SW480 (cell line): Measurements from ENCODE around the gene ANKRD34A.

Experiments used
- DNase-seq: peaks from one replicate; pipeline ENCODE4 v3.0.0-alpha.2; 2016; ENCODE audit warnings: low spot score

The ANKRD34A gene

DNA sequence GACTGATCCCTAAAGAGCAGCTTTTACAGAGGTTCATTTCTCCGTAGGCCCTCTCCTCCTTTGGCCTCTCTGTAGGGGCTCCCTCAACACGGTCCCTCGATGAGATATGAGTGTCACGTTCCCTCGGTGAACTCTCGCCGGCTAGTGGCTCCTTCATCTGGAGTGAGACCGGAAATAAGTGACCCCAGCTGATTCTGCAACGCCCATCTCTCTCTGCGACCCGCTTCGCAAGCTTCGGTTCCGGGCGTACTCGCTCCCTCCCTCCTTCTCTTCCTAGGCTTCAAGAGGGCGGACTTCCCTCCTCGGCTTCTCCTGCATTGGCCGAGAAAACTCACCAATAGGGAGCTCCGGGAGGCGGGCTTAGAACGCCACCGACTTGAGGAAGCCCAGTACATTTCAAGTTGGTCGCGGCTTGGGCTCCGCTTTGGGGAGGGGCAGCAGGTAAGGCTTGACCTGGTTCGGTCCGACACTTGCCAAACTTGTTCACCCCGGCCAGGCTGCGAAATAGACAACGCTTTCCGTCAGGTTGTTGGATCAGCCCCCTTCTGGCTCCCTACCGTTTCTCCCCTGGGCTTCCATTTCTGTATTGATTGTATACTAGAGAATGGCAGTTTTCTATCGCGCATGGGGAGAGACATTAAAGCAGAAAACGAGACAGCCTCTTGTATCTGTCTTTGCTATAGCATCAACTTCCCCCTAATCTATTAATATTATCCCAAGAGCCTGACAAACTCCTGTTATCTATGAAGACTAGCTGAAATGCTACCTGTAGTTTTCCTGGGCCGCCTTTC lies at the start of gene ANKRD34A, which contains the start of gene POLR3GL:
Gene ANKRD34A, minus strand, starts transcription at position 248 of the 791 bp plus-strand sequence. CDS start 2,816 bp downstream, outside the sequence.
Gene POLR3GL, plus strand, starts transcription at position 363 of the 791 bp plus-strand sequence. CDS start 10,176 bp downstream, outside the sequence.
- DNase-seq, result peak; percentile 91

DNA sequence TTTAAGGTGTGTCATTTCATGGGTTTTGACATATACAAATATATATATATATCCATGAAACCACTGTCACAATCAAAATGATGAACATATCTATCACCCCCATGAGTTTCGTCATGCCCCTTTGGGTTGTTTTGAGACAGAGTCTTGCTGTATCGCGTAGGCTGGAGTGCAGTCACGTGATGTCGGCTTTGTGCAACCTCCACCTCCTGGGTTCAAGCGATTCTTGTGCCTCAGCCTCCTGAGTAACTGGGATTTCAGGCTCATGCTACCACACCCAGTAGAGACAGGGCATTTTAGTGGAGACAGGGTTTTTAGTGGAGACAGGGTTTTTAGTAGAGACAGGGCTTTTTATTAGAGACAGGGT lies 49.2 kb upstream of the ANKRD34A start:
- no peak for DNase-seq

DNA sequence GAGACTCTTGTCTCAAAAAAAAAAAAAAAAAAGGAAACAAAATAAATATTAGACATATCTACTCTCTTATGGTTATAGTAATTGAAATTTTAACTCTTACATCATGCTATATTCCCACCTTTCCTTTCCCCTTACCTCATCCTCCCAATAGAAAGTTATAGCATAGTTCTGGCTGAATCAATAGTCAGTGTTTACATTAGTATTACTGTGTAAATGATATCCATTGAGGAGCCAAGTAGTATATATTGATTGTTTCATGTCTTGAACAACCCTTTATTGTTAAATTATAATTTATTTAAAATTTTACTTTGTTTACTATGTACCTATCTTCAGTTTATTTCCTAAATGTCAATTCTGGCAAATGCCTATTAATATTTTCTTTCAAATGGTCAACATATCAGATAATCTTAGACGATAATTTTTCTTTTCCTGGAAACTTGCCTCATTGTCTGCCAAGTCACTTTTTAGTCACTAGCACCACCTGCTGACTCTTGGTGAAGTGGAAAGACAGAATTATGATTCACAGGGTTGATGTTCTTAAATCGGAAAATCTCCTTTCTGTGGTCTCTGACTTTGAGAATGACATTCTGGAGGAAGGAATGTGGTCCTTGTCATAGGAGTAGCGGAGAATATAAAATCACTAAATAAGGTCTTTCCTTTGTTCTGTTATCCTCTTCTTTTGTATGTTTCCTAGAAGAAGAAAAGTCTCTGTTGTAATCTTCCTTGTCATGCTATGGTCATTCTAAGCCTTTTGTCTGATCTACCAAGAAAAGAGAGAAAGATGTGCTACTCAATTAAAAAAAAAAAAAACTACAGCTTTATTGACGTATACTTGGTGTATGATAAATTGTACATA lies 48.6 kb upstream of the ANKRD34A start:
- DNase-seq, result peak; percentile 69

DNA sequence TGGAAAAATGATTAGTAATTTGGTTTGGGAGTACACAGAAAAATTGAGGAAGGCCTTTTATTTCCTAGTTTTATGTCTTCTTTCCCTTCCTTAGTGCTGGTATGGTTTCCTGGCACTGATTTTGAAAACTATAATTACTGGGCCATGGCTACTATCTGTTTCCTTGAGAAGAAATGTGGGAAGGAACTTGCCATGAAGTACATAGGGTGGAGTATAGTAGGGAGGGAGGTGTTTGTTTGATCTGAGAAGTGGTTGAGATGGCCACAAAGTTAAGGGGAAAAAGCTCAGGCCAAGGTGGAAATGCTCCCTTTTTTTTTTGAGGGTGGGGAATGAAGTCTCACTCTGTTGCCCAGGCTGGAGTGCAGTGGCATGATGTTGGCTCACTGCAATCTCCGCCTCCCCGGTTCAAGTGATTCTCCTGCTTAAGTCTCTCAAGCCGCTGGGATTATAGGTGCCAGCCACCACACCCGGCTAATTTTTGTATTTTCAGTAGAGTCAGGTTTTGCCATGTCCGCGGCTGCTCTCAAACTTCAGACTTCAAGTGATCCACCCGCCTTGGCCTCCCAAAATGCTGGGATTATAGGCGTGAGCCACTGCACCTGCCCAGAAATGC lies 45.9 kb upstream of the ANKRD34A start:
- no peak for DNase-seq

DNA sequence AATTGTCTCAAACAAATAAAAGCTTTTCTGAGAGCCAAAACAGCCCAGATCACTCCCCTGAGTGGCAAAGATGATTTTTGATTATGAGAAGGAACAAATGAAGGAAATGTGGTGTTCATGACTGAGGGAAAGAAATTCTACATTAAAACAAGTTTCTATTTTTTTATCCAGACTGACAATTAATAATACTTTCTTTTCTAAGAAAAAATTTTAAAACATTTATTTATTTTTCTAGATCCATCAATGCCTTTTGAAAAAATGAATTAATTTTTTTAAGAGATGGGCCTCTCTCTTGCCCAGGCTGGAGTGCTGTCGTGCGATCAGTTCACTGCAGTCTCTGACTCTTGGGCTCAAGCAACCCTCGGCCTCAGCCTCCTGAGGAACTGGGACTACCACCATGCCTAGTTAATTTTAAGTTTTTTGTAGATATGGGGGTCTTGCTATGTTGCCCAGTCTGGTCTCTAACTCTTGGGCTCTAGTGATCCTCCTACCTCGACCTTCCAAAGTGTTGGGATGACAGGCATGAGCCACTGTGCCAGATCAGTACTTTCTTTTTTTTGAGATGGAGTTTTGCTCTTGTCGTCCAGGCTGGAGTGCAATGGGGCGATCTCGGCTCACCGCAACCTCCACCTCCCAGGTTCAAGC lies 43.2 kb upstream of the ANKRD34A start:
- no peak for DNase-seq

DNA sequence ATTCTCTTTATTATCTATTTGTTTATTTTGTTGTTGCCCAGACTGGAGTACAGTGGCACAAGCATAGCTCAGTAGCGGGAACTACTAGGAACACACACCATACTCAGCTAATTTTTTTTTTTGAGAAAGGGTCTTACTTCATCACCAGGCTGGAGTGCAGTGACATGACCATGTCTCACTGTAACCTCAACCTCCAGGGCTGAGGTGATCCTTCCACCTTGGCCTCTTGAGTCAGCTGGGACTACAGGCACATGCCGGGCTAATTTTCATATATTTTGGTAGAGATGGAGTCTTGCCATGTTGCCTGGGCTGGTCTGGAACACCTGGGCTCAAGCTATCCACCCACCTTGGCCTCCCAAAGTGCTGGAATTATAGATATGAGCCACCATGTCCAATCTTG lies 37.3 kb upstream of the ANKRD34A start:
- no peak for DNase-seq

DNA sequence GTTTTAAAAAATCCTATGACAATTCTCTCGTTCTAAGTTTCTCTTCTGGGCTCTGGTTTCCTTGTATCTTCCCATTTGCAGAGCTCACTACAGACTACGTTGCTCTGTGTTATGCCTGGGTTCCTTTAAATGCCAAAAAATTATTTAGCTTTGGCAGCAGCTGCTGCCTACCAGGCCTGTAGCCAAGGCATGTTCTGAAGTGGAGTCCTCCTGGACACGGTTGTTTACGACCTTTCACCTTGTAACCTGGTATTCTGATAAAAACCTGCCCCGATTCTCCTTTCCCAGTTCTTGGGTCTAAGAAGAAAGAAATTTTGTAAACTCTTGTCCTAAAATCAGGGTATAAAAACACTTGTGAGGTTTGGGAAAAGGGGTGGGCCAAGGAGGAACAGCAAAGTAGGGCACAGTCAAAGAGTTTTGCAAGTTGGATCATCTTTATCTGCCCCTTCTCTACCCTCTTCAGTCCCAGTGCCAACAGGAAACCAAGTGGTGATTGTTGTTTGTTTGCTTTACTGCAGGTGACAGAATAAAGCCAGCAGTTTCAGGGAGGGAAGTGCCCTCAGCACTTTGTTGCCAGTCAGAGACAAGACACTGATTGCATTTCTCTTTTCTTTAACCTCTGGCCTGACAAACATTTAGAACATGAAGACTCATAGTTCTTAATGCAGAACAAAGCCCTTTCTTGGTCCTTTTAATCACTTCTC lies 35.1 kb upstream of the ANKRD34A start:
- no peak for DNase-seq

DNA sequence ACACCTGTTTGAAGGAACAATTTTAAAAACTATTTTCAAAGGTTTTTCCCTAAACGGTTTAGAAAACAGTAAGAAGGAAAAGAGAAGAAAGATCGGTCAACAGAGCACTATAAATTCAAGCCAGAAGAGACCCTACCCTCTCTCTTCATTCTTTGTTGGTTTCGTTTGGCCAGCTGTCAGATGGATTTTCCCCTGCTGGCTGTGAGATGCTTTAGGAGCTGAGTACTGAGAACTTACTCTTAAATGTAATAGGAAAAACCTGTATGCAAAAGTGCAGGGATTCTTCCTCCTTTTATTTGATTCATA lies 33.3 kb upstream of the ANKRD34A start:
- DNase-seq, result no peak

DNA sequence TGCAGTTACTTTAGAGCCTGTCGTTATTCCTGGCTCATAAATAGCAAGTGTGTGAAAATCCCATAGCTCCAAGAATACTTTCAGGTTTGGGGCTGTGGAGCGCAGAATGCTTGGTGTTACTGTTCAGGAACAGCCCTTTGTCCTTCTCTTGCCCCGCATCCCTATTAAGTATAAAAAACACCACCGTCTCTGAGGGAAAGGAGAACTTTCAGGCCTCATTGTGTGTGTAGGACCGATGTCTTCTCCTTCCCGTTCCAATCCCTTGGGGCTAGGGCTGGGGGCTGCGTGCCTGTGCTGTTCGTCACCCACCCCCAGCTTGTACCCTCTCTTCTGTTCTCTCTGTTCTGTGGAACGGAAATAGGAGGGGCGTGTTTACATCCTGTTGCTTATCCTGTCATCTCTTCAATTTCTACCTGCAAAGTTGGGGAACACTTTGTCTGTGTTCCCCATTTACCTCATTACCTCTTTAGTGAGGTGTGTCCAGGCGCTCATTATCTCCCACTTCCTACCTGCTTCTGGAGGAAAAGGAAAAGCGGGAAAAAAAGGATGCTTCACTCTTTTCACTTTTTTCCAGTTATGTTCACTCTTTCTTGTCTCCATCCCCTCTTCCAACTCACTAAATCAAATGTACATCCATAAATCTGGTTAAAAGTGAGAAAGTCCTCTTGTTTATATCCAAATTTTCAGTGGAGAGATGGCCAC lies 32.8 kb upstream of the ANKRD34A start:
- DNase-seq, result peak; percentile 66

DNA sequence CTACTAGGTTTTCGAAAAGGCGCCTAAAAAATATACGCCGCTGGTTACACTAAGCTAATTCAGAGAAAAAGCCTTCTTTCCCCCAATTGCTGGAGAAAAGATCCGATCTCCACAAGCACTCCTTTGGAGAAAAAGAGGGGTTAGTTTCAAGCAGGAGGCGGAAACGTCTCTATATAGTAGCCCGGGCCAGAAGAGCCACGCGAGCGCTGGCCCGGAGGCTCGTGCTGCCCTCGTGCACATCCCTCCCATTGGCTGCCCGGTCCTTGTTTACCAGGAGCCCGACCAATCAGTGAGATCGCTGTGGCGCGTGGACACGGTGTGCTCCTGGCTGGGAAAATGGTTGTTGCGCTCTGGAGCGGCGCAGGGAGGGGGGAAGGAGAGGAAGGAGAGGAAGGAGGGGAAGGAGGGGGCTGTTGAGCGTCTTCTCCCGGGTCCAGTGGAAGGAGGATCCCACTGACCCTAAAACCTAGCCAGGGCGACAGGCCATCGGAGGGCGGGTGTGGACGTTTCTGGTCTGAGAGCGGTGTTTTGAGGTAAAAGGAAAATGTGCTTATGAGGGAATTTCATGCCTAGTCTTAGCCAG lies 32.1 kb upstream of the ANKRD34A start, which contains the start of gene TXNIP:
Gene TXNIP, minus strand, starts transcription at position 147 of the 583 bp plus-strand sequence. CDS start 313 bp downstream, outside the sequence.
- peak; percentile 99 for DNase-seq

DNA sequence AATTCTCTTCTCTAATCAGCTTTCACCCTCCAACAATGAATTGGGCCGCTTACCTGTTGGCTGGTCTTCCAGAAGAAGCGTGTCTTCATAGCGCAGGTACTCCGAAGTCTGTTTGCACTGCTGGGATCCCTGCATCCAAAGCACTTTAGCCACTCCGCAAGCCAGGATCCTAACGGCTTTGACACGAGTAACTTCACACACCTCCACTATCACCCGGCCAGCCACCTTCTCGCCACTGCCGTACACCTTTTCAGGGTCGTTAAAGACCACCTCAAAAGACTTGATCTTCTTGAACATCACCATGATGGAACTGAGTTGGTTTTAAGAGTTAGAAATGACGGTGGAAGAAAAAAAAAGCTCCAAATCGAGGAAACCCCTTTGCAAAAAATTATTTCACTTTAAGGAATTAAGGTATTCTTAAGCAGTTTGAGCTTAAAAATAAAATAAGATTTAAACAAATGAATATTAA lies 31.6 kb upstream of the ANKRD34A start:
- DNase-seq, result peak; percentile 35

DNA sequence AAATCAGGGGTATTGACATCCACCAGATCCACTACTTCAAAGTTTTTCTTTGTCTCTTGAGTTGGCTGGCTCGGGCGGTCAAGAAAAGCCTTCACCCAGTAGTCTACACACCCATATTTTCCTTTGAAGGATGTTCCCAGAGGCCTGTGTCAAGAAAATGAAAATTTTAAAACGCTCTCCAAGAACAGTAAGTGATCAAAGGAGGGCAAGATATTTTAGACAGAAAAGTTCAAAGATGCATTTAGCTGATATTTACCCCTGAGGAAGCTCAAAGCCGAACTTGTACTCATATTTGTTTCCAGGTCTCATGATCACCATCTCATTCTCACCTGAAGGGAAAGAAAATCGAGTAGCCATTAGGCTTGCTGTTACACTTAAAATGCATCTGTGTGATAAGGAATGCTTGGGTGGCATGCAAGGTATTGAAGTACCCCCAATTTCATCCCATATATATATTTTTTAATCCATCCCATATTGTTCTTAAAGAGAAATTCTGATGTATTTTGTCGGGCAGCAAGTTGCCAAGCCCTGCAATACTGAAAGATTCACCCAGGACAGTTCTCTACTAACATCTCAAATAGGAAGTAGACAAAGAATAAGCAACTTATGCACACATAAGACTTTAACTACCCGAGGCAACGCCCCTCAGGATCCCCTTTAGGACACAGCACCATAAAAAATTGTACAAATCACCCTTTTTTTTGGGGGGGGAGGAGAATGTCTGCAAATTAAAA lies 30.9 kb upstream of the ANKRD34A start:
- DNase-seq, result no peak

DNA sequence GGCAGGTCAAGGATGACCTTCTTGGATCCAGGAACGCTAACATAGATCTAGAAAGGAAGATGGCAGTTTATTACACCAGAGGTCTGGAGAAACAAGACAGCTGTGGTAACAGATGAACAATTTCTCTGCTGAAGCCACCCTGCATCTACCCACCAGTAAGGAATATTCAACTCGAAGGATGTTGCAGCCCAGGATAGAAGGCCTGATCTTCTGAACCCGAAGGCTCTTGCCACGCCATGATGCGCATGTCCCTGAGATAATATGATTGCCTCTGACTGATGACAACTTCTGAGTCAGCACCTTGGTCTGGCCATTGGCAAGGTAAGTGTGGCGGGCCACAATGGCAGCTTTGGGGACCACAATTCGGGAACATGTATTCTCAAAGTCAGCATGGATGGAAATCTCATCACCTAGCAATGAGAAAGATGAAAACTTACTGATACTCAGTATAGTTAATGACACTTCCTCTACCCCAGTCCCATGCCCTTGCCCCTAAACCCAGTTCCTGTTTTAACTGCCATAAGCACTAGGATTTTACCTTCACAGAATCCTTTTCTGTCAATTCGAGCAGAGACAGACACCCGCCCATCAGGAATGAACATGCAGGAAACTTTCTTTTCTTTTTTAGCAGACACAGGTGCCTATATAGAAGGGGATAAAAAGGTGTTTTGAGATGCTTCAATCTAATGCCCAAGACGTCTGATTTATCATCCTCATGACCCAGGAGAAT lies 30.2 kb upstream of the ANKRD34A start:
- DNase-seq, result no peak

DNA sequence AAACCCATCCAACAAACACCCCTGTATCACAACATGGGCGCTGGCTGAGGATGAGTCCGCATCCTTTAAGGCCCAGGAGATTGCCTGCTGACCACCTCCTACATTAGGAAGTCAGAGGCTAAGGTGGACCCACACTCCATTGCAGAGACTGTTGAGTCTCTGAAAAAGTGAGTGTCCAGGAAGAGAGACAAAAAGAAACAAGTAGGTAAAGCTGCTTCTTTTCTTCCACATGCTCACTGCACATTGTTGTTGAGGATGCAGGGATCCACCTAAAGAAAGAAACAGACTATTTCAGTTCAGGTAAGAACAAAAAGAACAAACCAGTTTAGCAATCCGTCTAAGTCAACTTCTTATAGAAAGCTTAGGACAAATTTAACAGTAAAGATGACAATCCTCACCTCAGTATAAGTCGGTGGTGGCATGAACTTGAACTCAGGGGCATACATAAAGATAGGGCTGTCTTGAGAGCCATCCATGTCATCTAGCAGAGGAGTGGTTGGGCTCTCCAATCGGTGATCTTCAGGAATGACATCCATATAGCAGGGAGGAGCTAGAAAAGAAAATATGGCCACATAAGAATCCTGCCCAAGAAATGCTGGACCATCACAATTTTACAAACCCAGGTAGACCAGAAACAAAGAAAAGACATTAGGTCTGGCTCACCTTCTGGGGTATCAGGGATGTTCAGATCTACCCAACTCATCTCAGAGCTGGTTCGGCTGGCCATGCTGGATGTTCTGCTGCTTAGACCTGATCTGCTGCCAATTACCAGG lies 29.4 kb upstream of the ANKRD34A start:
- DNase-seq, result no peak

DNA sequence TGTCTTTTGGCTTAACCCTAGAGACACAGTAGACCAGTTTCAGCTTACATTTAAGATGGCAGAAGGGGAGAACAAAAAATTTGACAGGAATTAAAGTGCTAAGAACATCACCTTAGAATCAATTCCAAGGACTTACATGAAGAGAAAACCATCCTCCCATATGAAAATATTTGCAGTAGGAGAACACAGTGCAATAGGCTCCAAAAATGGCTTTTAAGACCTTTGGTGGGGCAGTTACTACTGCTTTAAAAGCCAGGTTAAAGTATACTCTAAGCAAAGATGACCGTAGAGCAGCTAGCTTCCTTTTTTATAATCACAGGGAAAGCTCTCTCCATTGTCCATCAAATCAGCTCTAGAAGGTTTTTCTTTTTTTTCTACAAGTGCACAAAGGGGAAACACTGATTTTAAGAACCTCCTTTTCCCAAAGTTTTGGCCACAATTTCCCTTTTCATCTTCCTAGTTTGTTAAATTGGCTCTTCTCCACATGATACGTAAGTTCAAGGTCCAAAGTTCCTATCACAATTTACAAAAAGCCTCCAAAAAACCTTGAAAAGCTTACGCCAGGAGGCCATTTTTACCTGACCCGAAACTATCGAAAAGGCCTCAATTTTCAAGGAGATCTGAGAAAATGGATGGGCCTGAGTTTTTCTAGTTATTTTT lies 28.7 kb upstream of the ANKRD34A start:
- DNase-seq, result no peak

DNA sequence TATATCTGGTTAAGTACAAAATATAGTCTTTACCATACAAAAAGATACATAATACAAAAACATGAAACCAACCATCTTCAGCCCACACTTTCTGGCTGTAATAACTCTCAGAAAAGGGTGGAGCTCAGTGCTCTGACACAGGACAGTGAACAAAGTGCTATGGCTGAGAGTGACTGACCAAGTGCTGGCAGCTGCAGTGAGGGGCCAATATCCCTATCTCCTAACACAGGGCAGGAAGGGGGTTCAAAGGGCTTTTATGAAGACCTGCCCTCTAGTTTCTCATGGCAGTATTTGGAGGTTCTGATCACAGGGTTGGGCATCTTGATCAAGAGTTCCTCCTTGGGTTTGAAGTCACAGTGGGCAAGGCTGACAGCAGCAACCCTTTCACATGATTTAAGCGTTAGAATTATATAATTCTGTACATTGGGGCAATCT lies 28.1 kb upstream of the ANKRD34A start:
- DNase-seq, result no peak

DNA sequence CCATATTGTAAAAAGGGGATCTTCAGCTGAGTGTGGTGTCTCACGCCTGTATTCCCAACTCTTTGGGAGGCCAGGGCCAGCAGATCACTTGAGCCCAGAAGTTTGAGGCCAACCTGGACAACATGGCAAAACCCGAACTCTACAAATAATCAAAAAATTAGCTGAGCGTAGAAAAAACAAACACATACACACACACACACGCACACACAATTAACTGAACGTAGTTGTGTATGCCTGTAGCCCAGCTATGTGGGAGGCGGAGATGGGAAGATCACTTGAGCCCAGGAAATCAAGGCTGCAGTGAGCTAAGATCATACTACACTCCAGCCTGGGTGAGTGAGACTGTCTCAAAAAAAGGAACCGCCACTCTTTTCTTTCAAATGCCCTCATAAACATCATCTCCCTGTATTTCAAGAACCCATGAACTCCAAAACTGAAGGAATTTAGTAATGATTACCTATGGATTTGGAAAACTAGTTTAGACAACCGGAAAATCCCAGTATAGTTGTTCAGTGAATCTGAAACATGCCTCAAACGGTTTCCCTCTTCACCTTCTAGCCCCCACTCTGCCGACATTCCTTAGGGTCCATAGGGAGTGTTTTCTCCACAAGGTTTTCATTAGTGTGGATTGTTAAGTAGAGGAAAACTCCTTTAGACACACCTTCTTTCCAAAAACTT lies 27.5 kb upstream of the ANKRD34A start:
- DNase-seq, result no peak
